GM21576 (cell line): ENCODE results near the gene CDC45.
"Not testable (repeated sequence)": the region's sequence is repeated elsewhere in the genome, so short reads cannot be mapped to it uniquely, and the experiment has no call there.

Experiments
- ATAC-seq: cut with Tn5 transposase; IDR thresholded peaks from one replicate; pipeline ENCODE4 v1.9.1; 2021; ENCODE audit warnings: mild to moderate bottlenecking, moderate library complexity; ENCODE audit not compliant: unreplicated experiment

The CDC45 gene

GRCh38 chr22:19526076-19526701, 46.5 kb downstream of the CDC45 start:
- ATAC-seq, result no peak

GRCh38 chr22:19526702-19527111, 47.0 kb downstream of the CDC45 start:
- ATAC-seq, result no peak

GRCh38 chr22:19527321-19527721, 47.6 kb downstream of the CDC45 start:
- no peak for ATAC-seq

GRCh38 chr22:19527861-19528417, 48.2 kb downstream of the CDC45 start:
- ATAC-seq, result no peak

- no peak for ATAC-seq
Measured at GRCh38 chr22:19529811-19530210, 50.1 kb downstream of the CDC45 start.

GRCh38 chr22:19530751-19531150, 51.0 kb downstream of the CDC45 start:
- no peak for ATAC-seq

GRCh38 chr22:19531327-19531726, 51.6 kb downstream of the CDC45 start:
- ATAC-seq, result not testable (repeated sequence)

GRCh38 chr22:19533049-19533626, 53.4 kb downstream of the CDC45 start:
- no peak for ATAC-seq

- ATAC-seq, result no peak
Measured at GRCh38 chr22:19533857-19534256, 54.1 kb downstream of the CDC45 start.

GRCh38 chr22:19535001-19535400, 55.3 kb downstream of the CDC45 start:
- ATAC-seq, result no peak

- no peak for ATAC-seq
Measured at GRCh38 chr22:19536564-19536963, 56.8 kb downstream of the CDC45 start.

GRCh38 chr22:19537941-19538488, 58.3 kb downstream of the CDC45 start:
- no peak for ATAC-seq

- no peak for ATAC-seq
Measured at GRCh38 chr22:19540394-19540793, 60.7 kb downstream of the CDC45 start.

- ATAC-seq, result no peak
Measured at GRCh38 chr22:19543970-19544708, 64.4 kb downstream of the CDC45 start.

GRCh38 chr22:19545935-19546207, 66.2 kb downstream of the CDC45 start:
- ATAC-seq, result no peak

- ATAC-seq, result no peak
Measured at GRCh38 chr22:19546680-19547079, 67.0 kb downstream of the CDC45 start.

- ATAC-seq, result no peak
Measured at GRCh38 chr22:19547620-19548019, 67.9 kb downstream of the CDC45 start.

- not testable (repeated sequence) for ATAC-seq
Measured at GRCh38 chr22:19548427-19548826, 68.7 kb downstream of the CDC45 start.

- ATAC-seq, result no peak
Measured at GRCh38 chr22:19548964-19549363, 69.2 kb downstream of the CDC45 start.

- no peak for ATAC-seq
Measured at GRCh38 chr22:19549428-19549827, 69.7 kb downstream of the CDC45 start.

- no peak for ATAC-seq
Measured at GRCh38 chr22:19550382-19550781, 70.7 kb downstream of the CDC45 start.

GRCh38 chr22:19553201-19553600, 73.5 kb downstream of the CDC45 start:
- no peak for ATAC-seq
